Activated T-cell treated with anti-CD3 and anti-CD28 coated beads for 48 hours (primary cell): ENCODE results near the gene VPS72.

Experiments
- DNase-seq: peaks from one replicate; pipeline ENCODE4 v3.0.0-alpha.2; 2020; ENCODE audit warnings: low read depth

Gene VPS72

GRCh38 chr1:151144474-151145303 is 45.3 kb downstream of the VPS72 start:
- DNase-seq: no peak

GRCh38 chr1:151143986-151144385 is 46.0 kb downstream of the VPS72 start:
- no peak for DNase-seq

GRCh38 chr1:151143057-151143435 is 47.0 kb downstream of the VPS72 start:
- no peak for DNase-seq

- no peak for DNase-seq
These were observed 47.5 kb downstream of the VPS72 start for GRCh38 chr1:151142411-151143056.

GRCh38 chr1:151137789-151138188 is 52.2 kb downstream of the VPS72 start:
- DNase-seq: no peak

- DNase-seq: no peak
These were observed 54.3 kb downstream of the VPS72 start for GRCh38 chr1:151135433-151136385.

- DNase-seq: no peak
These were observed 55.0 kb downstream of the VPS72 start for GRCh38 chr1:151134991-151135390.

GRCh38 chr1:151134396-151134795 is 55.6 kb downstream of the VPS72 start:
- no peak for DNase-seq

- DNase-seq: no peak
These were observed 56.8 kb downstream of the VPS72 start for GRCh38 chr1:151133018-151133806.

- no peak for DNase-seq
These were observed 57.5 kb downstream of the VPS72 start for GRCh38 chr1:151132335-151133017.

GRCh38 chr1:151131701-151132334 is 58.2 kb downstream of the VPS72 start:
- DNase-seq: no peak

GRCh38 chr1:151130987-151131586 is 58.9 kb downstream of the VPS72 start:
- DNase-seq: peak; percentile 80

GRCh38 chr1:151128800-151129199 is 61.2 kb downstream of the VPS72 start:
- DNase-seq: no peak
